Smooth muscle cell (in vitro differentiated cells): Measurements from ENCODE around the gene EIF1AD. TPM values are rescaled to one million over a fixed set of nuclear protein-coding genes. Genes with fewer than 3 reads are reported as not detected.

Source experiments
- DNase-seq: peaks from one replicate; lab custom pipeline; 2025; ENCODE audit not compliant: unreplicated experiment; lab: John Stamatoyannopoulos, UW
- H2AFZ ChIP-seq: fragments of 200-600 bp; sonication (generic); 2 replicates; pipeline ENCODE4 v1.6.0; 2016; ENCODE audit warnings: antibody characterized with exemption, low read depth, mild to moderate bottlenecking
- H3F3A ChIP-seq: fragments of 200-600 bp; sonication (generic); 2 replicates; pipeline ENCODE4 v1.6.0; 2017; ENCODE audit warnings: antibody characterized with exemption, low read depth
- H3K27ac ChIP-seq: fragments of 200-600 bp; sonication (generic); 2 replicates; pipeline ENCODE4 v1.5.1; 2016; ENCODE audit warnings: low read depth, mild to moderate bottlenecking
- H3K27me3 ChIP-seq: fragments of 200-600 bp; sonication (generic); 2 replicates; pipeline ENCODE4 v1.6.1; 2016; ENCODE audit warnings: low read depth, mild to moderate bottlenecking
- H3K36me3 ChIP-seq: fragments of 200-600 bp; sonication (generic); 2 replicates; pipeline ENCODE4 v1.5.1; 2016; ENCODE audit warnings: low read depth
- H3K4me1 ChIP-seq: fragments of 200-600 bp; sonication (generic); 2 replicates; pipeline ENCODE4 v1.5.1; 2016; ENCODE audit warnings: low read depth
- H3K4me2 ChIP-seq: fragments of 200-600 bp; sonication (generic); 2 replicates; pipeline ENCODE4 v1.6.0; 2016; ENCODE audit warnings: mild to moderate bottlenecking
- H3K4me3 ChIP-seq: fragments of 200-600 bp; sonication (generic); 2 replicates; pipeline ENCODE4 v1.5.1; 2016; ENCODE audit warnings: mild to moderate bottlenecking
- H3K79me2 ChIP-seq: fragments of 200-600 bp; sonication (generic); 2 replicates; pipeline ENCODE4 v1.6.0; 2016; ENCODE audit warnings: low read depth, mild to moderate bottlenecking
- H3K9ac ChIP-seq: fragments of 200-600 bp; sonication (generic); 2 replicates; pipeline ENCODE4 v1.6.0; 2016; ENCODE audit warnings: low read depth
- H3K9me3 ChIP-seq: fragments of 200-600 bp; sonication (generic); replicated peaks from 2 replicates; pipeline ENCODE4 v1.5.1; 2016; ENCODE audit warnings: low read depth
- H4K20me1 ChIP-seq: fragments of 200-600 bp; sonication (generic); 2 replicates; pipeline ENCODE4 v1.6.0; 2016; ENCODE audit warnings: low read depth
- CTCF ChIP-seq: fragments of 200-600 bp; sonication (generic); IDR thresholded peaks from 2 replicates; pipeline ENCODE4 v1.5.1; 2017; ENCODE audit warnings: borderline replicate concordance, mild to moderate bottlenecking, antibody characterized with exemption; ENCODE audit not compliant: insufficient read depth, poor library complexity, severe bottlenecking
- WGBS: methylation state at CpG from one replicate; pipeline ENCODE4 v1.1.7; 2016; ENCODE audit warnings: low lambda C conversion rate; 5-methylcytosine and 5-hydroxymethylcytosine counted together
- polyA plus RNA-seq: library from polyadenylated mRNA; unstranded; fragments of >200 nt; fragmentation: Nextera tagmentation; extraction: Ambion mirVana; gene quantifications from 2 replicates; pipeline ENCODE4 v1.2.1, GENCODE V29; 2016
- total RNA-seq: library from RNA; depleted of rRNA; stranded (reverse); fragments of >200 nt; gene quantifications from 2 replicates; pipeline ENCODE4 v1.2.3, GENCODE V29; 2014

EIF1AD gene
- total and polyA plus RNA-seq, 2 experiments from 2014 or later = 29.3 TPM

GRCh38 chr11:65962141-65962564, 39.8 kb downstream of the EIF1AD start:
- H3K9ac ChIP-seq = peak overlapping the region; percentile 99
- H3K4me2 ChIP-seq = peak overlapping the region; percentile 96
- peaks cover 12% of the 10 kb centered on the region for H3K4me1 ChIP-seq
- whole genome bisulfite sequencing = 11% methylated on average over 13 of the region's 13 CpGs
- peaks cover 26% of the 10 kb centered on the region for H3K79me2 ChIP-seq
- H3K27me3 ChIP-seq = no peaks in the 10 kb centered on the region
- no peaks in the 10 kb centered on the region for H3K36me3 ChIP-seq
- peaks cover 7% of the 10 kb centered on the region for H4K20me1 ChIP-seq
- H3K27ac ChIP-seq = peak overlapping the region; percentile 51
- no peak for TF ChIP-seq CTCF
- no peaks in the 10 kb centered on the region for H3K9me3 ChIP-seq
- no peak for DNase-seq
- peak overlapping the region; percentile 96 for H3K4me3 ChIP-seq
- H3F3A ChIP-seq = no peaks in the 10 kb centered on the region
- H2AFZ ChIP-seq = no peak overlapping the region

GRCh38 chr11:65961267-65962140, 40.5 kb downstream of the EIF1AD start, which contains the start of gene SART1:
TSS of gene SART1 (plus strand) at chr11:65961734. CDS start at chr11:65961781, 47 bp downstream.
- Histone ChIP-seq H2AFZ (peak within 1 kb of the TSS; percentile 90), H3F3A (no peaks in the 10 kb centered on the region), H3K27me3 (no peaks in the 10 kb centered on the region), H3K9me3 (no peaks in the 10 kb centered on the region), H3K4me2 (peak within 1 kb of the TSS; percentile 96), H3K79me2 (peaks cover 26% of the 10 kb centered on the region), H3K4me3 (peak within 1 kb of the TSS; percentile 96), H3K9ac (peak within 1 kb of the TSS; percentile 99), H4K20me1 (peaks cover 7% of the 10 kb centered on the region), H3K4me1 (peaks cover 12% of the 10 kb centered on the region), H3K27ac (peak within 1 kb of the TSS; percentile 94), H3K36me3 (no peaks in the 10 kb centered on the region)
- no peak for TF ChIP-seq CTCF
- peak; percentile 86 for DNase-seq
- 1% methylated on average over 75 of the region's 97 CpGs for WGBS

- 50% methylated on average over 15 of the region's 16 CpGs for WGBS
- no peaks in the 10 kb centered on the region for H3K27me3 ChIP-seq
- H3K9me3 ChIP-seq = no peaks in the 10 kb centered on the region
- H3K9ac ChIP-seq = peak overlapping the region; percentile 99
- peaks cover 26% of the 10 kb centered on the region for H3K79me2 ChIP-seq
- peak overlapping the region; percentile 90 for H2AFZ ChIP-seq
- H3K36me3 ChIP-seq = no peaks in the 10 kb centered on the region
- peaks cover 7% of the 10 kb centered on the region for H4K20me1 ChIP-seq
- H3K4me2 ChIP-seq = peak overlapping the region; percentile 96
- H3K27ac ChIP-seq = peak overlapping the region; percentile 94
- H3K4me3 ChIP-seq = peak overlapping the region; percentile 96
- H3K4me1 ChIP-seq = peaks cover 12% of the 10 kb centered on the region
- no peak for TF ChIP-seq CTCF
- DNase-seq = no peak
- H3F3A ChIP-seq = no peaks in the 10 kb centered on the region
These were observed 41.1 kb downstream of the EIF1AD start for GRCh38 chr11:65960824-65961266.
